ENCODE data around the gene RIMS1.

The RIMS1 gene

DNA sequence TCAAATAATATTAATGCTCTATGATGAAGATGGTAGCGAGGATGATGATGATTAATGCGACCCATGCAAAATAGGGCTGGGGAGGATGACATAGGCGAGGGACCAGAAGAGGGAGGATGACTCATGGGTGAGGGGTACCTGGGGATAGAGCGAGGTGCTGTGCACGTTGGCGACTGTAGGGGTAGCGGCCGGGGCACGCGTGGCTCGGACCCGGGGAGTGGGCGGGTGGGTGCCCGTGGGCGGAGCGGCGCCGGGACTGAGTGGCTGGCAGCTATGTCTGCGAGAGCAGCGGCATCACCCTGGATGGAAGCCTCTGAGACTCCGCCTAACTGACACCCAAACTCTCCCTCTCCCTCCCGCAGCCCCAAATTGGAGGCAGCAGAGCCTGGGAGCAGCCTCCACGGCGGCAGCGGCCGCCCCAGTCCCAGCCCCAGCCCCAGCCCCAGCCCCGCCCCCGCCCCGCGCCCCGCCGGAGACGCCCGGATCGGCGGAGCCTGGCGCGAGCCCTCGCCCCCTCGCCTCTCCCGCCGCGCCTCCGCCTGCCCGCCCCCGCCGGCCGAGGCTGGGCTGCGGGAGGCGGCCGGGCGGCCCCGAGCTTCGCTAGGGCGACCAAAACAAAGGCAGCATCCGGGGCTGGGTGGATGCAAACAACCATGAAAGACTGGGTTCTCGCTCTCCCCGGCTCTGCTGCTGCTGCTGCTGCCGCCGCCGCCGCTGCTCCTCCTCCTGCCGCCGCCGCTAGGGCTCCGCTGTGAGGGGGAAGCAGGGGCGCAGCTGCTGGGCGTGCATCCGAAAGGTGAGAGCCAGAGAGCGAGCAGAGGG, at the start of gene RIMS1:
TSS of gene RIMS1 (plus strand) at position 367 of the 822 bp plus-strand sequence. CDS start 474 bp downstream, outside the sequence.
- DNase-seq, result no peak

DNA sequence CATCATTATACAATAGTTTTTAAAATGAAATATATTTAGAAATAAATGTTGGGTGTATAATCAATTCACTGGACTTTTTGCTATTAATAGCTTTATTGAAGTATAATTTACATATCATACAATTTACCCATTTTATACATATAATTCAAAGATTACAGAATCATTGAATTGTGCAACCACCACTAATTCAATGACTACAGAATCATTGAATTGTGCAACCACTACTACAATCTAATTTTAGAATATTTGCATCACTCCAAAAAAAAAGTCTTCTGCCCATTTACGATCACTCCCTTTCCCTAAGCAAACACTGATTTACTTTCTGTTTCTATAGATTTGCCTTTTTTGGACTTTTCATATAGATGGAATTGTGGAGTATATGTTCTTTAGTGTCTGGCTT, 35.1 kb upstream of the RIMS1 start:
- no peak for DNase-seq

DNA sequence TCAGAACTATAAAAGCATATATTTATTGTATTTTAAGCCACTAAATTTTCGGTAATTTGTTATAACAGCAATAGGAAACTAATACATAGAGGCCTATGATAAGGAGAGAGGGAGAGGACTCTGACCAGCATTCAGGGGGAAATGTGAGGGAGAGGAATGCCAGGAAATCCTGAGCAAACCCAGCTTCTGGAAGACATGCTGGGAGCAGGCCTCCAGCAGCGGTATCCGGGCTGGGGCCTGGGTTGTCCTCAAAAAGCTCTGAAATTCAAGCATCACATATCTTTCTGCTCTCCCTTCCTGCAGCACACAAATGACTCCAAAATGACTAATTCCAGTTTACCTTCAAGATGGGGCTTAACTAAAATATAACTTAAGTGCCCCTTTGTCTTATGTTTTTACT, 33.4 kb upstream of the RIMS1 start:
- no peak for DNase-seq

GRCh38 chr6:71855406-71855805, 30.9 kb upstream of the RIMS1 start:
- DNase-seq, result no peak

- DNase-seq, result no peak
Observed at GRCh38 chr6:71879016-71879415, 7.3 kb upstream of the RIMS1 start.

- DNase-seq, result no peak
Observed at GRCh38 chr6:71887006-71887743, 825 bp downstream of the RIMS1 start.

DNA sequence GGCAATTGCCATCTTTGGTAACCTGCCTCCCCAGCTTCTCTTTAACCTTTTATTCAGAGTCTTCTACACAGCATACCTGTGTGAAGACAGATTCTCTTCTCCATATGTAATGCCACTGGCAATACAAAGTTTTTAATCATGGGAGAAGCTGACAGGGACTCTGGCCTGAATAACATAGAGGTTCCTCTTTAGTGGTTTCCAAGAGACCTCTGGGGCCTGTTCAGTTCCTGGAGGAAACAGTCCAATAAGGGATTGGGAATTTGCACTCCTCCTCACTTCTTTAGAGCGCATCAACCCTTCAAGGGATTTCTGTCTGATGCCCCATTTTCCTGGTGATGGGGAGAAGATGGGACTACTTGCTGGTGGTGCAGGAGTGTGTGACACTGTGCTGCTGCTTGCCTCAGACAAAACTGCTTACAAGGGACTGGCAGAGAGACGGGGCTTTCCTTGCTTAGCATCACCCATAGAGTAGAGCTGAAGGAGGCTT, 1.4 kb downstream of the RIMS1 start:
- no peak for DNase-seq

- no peak for DNase-seq
Observed at GRCh38 chr6:71888756-71889340, 2.5 kb downstream of the RIMS1 start.

- no peak for DNase-seq
Observed at GRCh38 chr6:71889366-71889765, 3.0 kb downstream of the RIMS1 start.

DNA sequence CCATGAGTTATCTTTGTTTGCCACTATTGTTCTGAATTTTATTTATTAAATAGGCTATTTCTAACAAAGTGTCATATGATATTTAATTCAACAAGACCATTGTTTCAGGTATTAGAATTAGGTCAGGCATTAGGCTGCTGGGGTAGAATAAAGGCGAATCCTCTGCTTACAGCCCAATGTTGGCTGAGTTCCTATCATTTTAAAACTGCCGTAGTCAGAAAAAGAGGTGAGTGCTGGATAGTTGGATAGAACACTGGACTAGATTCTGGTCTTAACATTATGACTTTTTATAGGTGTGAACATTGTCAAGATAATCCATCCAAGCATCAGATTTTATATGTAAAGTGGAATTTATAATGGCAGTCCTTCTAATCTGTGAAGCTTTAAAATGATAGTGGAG, 6.3 kb downstream of the RIMS1 start:
- DNase-seq, result no peak

- DNase-seq, result no peak
Observed at GRCh38 chr6:71900642-71901041, 14.3 kb downstream of the RIMS1 start.

DNA sequence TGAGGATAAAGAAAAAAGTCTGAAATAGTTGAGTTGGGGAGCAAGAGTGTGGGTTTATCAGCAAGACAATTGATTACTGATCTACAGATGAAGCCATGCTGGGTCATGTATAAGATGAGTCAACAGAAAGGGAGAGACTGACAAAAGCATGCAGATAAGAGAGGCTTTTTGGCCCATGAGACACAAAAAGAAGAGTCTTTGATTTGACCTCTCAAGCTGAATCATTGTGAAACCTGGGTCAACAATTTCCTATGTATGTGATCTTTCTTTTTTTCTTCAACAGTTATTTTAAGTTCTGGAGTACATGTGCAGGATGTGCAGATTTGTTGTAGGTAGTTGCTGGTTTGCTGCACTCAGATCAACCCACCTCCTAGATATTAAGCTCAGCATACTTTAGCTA, 15.9 kb downstream of the RIMS1 start:
- DNase-seq, result no peak

DNA sequence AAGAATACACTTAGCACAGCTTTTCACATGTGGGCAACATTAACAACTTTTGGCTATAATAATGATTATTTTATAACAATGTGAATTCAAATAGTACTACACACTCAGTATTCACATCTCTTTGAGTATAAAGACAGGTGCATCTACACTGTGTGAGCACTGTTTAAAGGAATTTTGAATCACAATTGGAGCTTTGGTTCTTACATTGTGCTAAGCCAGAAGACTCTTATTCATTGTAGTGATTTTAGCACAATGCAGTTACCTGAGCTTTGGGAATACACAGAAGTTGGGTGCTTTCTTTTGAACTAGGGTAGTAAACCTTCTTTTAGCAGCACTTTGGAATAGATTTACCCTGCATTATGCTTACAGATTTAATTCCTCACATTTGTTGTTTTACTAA, 20.5 kb downstream of the RIMS1 start:
- DNase-seq, result no peak

GRCh38 chr6:71908162-71908765, 21.9 kb downstream of the RIMS1 start:
- DNase-seq, result no peak

GRCh38 chr6:71913444-71914234, 27.3 kb downstream of the RIMS1 start:
- DNase-seq, result no peak

DNA sequence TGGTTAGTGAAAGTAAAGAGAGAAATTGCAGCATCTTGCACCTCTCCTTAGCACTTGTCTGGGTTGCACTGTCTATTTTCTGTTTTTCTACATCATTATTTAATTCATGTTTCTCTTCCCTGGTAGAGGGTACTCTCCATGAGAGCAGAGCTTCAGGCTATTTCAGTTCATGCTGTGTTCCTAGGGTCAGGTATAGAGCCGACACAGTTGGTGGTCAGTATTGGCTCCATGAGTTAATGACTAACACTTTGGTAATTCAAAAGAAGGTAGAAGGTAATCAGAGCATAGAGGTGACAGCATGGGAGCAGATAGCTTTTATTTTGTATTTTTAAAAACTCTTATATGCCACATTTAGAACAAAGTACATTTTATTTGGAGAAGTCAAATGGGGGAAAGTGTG, 42.7 kb downstream of the RIMS1 start:
- no peak for DNase-seq

DNA sequence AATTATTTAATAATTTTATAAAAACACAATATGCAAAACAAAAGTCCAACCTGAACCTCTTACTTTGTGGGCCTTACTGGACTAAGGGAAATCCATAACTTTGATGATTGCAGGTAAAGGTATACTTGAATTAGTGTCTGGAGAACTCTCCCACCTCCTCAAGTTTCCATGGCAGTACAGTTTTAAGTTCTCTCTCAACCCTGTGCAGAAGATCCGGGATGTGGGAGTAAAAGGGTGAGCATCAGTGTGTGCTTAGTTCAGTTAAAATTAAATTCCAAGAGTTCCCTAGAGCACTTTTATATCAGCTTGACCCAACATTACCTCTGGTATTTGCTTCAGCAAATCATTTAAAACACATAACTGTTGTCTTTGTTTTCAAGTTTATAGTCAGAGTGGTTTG, 47.5 kb downstream of the RIMS1 start:
- no peak for DNase-seq

GRCh38 chr6:71965404-71965803, 79.1 kb downstream of the RIMS1 start:
- DNase-seq, result no peak

- no peak for DNase-seq
Observed at GRCh38 chr6:71967436-71967835, 81.1 kb downstream of the RIMS1 start.

- DNase-seq, result no peak
Observed at GRCh38 chr6:71977884-71978283, 91.5 kb downstream of the RIMS1 start.

DNA sequence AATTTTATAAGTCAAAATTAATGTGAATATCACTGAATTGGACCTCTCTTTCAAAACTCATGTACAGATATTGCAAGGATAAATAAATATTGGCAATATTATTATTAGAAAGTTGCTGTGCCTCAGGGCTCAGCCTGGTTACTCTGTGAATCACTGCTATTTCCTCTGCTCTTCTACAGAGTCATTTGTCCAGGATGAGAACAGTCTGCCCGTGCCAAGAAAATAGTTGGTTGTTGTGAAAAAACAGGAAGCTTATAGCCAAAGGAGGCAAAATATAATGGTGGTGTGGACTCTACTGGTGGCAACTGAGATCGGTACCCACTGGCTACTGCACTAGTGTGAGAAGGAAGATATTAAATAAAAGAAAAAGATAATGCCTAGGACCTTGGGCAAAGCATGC, 93.6 kb downstream of the RIMS1 start:
- no peak for DNase-seq

DNA sequence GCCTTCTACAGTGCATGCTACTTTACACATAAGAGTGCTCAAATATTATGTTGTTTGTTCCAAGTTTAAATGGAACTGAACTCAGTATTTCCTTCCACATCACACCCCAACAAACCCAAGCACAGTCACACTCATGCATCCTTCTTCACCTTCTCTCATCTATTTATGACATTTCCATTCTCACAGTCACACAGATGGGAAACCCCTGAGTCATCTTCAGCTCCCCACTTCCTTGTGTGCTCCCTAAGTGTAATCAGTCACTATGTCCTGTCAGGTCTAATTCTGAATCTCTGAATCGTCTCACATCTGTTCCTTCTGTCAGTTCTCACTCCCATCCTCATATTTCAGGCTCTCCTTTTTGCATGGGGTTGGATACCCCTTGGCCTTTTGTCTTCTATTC, 96.0 kb downstream of the RIMS1 start:
- DNase-seq, result no peak

- no peak for DNase-seq
Observed at GRCh38 chr6:71983131-71983530, 96.8 kb downstream of the RIMS1 start.

All from SHP77 treated with DMSO at 0.1 percent for 48 hours (cell line).